ENCODE measurements around the gene CEL. TPM values are rescaled to one million over a fixed set of nuclear protein-coding genes. Genes with fewer than 3 reads are reported as not detected.

Gene CEL
- total RNA-seq, 1 experiment from 2014 or later, result 0.61 TPM

DNA sequence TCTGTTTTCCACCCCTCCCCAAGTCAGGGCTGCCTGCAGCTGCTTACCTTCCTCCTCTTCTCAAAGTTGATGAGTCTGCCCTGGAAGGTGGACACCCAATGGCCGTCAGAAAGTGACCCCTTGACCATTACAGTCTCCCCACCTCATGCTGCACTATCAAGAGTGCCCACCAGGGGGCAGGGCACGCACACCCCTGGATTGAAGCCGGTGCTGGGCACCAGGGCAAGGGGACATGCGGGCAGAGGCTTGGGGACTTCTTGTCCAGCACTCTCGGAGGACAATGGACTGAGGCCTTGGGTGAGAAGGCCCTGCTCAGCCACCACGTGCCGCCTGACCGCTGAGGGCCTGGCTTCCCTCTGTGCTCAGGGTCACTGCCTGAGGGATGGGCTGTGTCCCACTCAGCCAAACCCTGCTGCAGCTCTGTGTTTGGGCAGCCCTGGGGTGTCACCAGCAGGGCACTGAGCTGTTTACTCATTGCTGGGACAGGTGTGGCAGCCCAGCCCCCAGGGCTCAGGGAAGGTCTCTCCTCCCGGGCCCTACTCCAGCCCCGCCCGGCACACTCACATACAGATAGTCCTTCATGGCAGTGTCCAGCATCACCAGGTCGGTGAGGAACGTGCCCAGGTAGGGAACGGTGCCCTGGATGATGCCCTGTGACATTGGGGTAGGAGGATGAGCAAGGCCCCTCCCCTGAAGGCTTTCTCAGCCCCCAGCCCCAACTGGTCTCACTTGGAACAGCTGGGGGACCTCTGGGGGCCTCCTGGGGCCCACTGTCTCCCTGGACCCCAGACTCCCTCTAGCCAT lies 41.6 kb downstream of the CEL start:
- H3K4me1 ChIP-seq (replicated peaks), result no peaks in the 10 kb centered on the region
- H3K4me3 ChIP-seq, result no peak overlapping the region
- no peaks in the 10 kb centered on the region for H3K9me3 ChIP-seq (replicated peaks)
- H3K36me3 ChIP-seq, result peaks cover 20% of the 10 kb centered on the region
- H3K27me3 ChIP-seq (replicated peaks), result no peaks in the 10 kb centered on the region
- H3K27ac ChIP-seq, result no peak overlapping the region
- peak; percentile 62 to 71 for DNase-seq (ENCODE audit: low read depth in 1 of 2, low spot score in 2 of 2)

DNA sequence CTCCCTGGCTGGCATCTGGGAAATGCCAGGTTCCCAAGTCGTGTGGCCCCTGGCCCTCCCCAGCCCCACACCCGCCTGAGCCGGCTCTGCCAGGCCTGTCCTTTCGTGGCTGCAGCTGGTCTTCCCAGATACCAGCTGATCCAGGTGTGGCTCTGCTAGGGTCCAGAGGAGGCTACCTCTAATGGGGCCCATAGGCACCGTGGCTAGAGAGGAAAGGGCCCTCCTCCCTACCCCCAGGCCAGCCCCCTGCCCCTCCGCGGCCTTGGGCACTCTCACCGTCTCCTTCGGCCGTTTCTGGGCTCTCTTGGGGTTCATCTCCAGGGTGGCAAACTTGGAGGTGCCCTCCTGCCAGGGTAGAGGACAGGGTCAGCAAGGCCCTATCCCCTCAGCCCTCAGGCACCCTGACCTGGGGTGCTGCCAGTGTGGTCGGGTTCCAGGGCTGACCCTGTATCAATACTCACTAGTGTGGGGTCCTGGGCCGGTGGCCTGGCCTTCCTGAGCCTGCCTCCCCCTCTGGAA lies 42.3 kb downstream of the CEL start:
- no peaks in the 10 kb centered on the region for H3K4me1 ChIP-seq (replicated peaks)
- H3K9me3 ChIP-seq (replicated peaks), result no peaks in the 10 kb centered on the region
- no peaks in the 10 kb centered on the region for H3K27me3 ChIP-seq (replicated peaks)
- no peak for DNase-seq (ENCODE audit: low read depth in 1 of 2, low spot score in 2 of 2)
- H3K27ac ChIP-seq, result no peak overlapping the region
- H3K36me3 ChIP-seq, result peaks cover 20% of the 10 kb centered on the region
- no peak overlapping the region for H3K4me3 ChIP-seq

DNA sequence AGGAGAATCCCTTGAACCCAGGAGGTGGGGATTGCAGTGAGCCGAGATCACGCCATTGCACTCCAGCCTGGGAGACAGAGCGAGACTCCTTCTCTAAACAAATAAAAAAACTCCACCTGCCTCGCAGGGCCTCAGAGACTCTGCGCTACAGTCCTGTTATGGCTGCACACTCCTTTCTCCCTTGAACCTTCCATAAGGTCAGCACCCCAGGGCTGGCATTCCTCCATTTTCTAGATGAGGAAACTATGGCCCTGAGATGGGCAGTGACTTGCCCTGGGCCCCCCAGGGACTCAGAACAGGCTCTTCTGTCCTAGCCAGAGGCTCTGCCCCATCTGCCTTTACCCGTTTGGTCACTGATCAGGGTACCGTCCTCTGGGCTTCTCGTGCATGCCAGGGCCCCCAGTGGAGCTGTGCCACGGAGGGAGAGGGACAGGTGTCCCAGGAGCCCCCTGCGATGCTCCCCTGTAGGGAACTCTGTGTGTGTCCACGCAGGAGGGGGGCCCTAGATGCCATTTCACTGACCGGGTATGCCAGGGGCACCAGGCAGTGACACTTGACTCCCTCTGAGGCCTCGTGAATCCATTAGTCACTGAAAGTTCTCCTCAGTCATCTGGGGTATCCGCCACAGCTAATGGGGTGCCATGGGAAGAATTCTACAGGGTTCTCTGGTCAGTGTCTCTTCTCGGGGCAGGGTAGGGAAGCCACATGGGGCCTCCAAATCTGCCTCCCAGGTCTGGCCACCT lies 43.1 kb downstream of the CEL start:
- Histone ChIP-seq H3K4me1 (replicated peaks) (no peaks in the 10 kb centered on the region), H3K27me3 (replicated peaks) (no peaks in the 10 kb centered on the region), H3K27ac (no peak overlapping the region), H3K36me3 (peaks cover 20% of the 10 kb centered on the region), H3K4me3 (no peak overlapping the region), H3K9me3 (replicated peaks) (no peaks in the 10 kb centered on the region)
- no peak for DNase-seq (ENCODE audit: low read depth in 1 of 2, low spot score in 2 of 2)

DNA sequence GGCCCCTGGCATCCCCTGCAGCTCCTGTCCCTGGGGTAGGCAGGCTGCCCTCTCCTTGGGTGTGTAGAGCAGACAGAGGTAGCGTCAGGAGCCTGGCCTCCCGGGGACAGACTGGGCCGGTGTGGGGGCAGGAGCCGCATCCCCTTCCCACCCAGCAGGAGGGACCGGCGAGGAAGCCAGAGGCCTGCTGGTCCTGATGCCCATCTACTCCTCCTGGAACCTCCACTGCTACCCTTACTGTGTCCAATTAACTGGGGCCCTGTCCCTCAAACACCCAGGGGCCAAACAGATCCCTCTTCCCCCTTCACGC lies 43.6 kb downstream of the CEL start:
- Histone ChIP-seq H3K4me1 (replicated peaks) (no peaks in the 10 kb centered on the region), H3K27ac (no peak overlapping the region), H3K4me3 (no peak overlapping the region), H3K9me3 (replicated peaks) (no peaks in the 10 kb centered on the region), H3K36me3 (peaks cover 20% of the 10 kb centered on the region), H3K27me3 (replicated peaks) (no peaks in the 10 kb centered on the region)
- no peak for DNase-seq (ENCODE audit: low read depth in 1 of 2, low spot score in 2 of 2)

DNA sequence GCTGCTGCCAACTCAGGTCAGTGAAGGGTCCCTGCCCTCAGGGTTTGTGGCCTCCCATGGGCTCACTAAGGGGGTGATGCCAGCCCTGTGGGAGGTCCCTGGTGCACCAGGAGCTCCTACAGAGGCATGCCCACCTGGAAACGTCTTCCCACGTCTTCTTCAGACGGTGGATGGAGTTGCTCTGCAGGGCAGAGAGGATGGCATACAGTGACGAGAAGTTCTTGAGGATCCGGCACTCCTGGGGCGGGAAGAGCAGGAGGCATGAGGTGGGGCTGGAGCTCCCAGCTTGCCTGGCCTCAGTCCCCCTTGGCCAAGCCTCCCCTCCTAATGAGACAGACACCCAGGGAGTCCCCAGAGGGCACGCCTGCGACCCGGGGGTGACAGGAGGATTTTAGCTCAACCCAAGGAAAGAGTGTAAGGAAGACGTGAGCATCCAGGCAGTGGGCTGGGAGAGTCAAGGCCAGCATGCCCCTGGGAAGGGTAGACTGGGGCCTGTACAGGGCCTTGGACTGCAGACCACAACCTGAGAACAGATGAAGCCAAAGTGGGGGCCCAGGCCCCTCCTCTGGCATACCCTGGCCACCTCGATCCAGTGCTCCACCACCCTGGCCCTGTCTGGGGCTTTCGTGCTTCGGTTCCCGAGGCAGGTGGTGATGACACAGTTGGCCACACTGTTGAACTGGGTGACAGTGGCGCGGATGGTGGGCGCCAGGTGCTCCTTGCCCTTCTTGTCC lies 44.9 kb downstream of the CEL start:
- no peaks in the 10 kb centered on the region for H3K27me3 ChIP-seq (replicated peaks)
- no peaks in the 10 kb centered on the region for H3K4me1 ChIP-seq (replicated peaks)
- peaks cover 17% of the 10 kb centered on the region for H3K36me3 ChIP-seq
- no peaks in the 10 kb centered on the region for H3K9me3 ChIP-seq (replicated peaks)
- no peak for DNase-seq (ENCODE audit: low read depth in 1 of 2, low spot score in 2 of 2)
- H3K27ac ChIP-seq, result no peak overlapping the region
- H3K4me3 ChIP-seq, result no peak overlapping the region

DNA sequence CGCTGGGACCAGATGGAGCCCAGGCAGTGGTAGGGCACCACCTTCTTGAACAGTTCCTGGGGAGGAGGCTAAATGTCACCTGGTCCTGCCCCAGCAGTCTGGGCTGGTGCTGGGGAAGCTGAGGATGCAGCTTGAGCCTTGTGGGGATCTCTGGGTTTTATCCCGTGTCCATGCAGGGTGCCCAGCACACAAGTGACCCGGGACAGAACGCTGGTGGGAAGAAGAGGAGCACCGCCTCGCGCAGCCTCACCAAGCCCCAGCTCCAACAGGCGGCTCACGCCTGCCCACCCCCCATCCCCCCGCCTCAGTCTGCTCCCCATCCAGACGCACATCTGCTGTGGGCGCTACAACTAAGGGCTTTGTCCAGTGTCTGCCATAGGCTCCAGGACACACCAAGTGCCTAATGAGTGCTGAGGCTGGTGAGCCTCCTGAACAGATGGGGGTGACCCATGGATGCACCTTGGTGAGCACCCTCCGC lies 45.5 kb downstream of the CEL start:
- Histone ChIP-seq H3K9me3 (replicated peaks) (no peaks in the 10 kb centered on the region), H3K4me1 (replicated peaks) (no peaks in the 10 kb centered on the region), H3K36me3 (peaks cover 11% of the 10 kb centered on the region), H3K4me3 (no peak overlapping the region), H3K27me3 (replicated peaks) (no peaks in the 10 kb centered on the region), H3K27ac (no peak overlapping the region)
- DNase-seq (ENCODE audit: low read depth in 1 of 2, low spot score in 2 of 2), result no peak

DNA sequence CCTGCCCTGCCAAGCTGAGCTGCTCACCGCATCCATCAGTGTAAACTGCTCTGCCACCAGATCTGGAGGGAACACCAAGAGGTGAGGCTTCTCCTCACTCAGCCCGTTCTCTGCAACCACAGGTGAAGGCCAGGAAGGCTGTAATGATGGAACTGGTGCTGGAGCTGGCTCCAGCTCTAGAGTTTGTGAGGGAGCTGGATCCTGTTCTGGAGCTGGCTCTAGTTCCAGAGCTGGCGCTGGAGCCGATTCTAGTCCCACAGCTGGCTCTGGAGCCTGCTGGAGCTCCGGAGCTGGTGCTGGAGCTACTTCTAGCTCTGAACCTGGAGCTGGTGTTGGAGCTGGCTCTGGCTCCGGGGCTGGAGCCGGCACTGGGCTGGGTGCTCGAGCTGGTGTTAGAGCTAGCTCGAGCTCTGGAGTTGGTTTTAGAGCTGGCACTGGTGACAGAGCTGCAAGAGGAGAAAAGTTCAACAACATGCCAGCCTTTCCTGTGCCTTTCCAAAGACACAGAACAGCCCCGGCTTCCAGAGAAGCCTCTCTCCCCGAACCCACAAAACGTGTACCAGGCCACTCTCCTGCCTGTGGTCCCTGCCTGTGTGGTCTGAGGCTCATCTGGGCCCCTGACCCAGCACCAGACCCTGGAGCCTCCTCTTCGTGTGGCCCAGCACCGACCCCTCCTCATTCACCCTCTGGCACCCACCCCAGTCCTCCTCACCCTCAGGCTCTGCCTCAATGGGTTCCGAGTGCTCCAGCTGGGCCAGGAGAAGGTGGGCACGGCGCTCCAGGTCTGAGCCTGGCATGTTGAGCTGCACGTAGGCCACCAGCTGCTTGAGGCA lies 46.4 kb downstream of the CEL start:
- H3K9me3 ChIP-seq (replicated peaks), result no peaks in the 10 kb centered on the region
- 0 out of 2 replicates have a peak, but pooled peaks cover 4% of the 10 kb centered on the region for H3K36me3 ChIP-seq
- H3K4me1 ChIP-seq (replicated peaks), result no peaks in the 10 kb centered on the region
- no peak for DNase-seq (ENCODE audit: low read depth in 1 of 2, low spot score in 2 of 2)
- no peak overlapping the region for H3K27ac ChIP-seq
- no peaks in the 10 kb centered on the region for H3K27me3 ChIP-seq (replicated peaks)
- no peak overlapping the region for H3K4me3 ChIP-seq

DNA sequence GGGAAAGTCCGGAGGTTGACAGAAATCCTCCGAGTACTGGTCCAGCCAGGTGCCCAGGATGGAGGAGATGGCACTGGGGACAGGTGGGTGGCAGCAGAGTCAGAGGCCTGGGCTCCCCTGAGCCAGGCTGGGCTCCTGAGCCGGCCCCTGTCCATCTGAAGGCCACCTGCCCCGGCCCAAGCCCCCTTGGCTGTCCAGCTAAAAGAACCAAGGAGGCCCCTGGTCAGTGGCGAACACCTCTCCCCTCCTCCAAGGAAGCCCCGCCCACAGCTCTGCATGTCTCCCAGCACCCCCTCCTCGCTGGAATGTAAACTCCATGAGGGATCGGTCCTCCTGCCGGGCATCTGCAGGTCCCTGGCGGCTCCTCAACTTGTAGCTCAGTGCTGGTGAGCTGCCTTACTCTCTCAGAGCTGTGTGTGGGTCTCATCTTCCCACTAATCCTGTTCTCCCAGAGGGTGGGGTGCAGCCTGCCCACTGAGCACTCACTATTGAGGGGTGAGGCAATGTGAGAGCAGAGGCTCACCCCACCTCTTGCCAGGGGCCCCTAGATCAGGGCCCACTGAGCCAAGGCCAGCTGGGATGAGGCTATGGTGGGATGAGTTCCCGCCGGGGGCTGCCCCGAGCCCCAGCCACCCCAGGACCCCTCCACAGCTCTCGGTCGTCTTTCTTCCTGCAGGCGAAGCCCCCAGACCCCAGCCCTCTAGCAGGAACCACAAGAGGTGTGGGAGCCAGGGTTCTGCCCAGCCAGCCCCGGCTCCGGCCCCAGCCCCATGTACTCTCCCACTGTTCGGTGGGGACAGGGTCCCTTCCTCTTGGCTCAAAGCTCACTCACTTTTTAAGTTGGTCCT lies 47.2 kb downstream of the CEL start:
- Histone ChIP-seq H3K4me1 (replicated peaks) (no peaks in the 10 kb centered on the region), H3K27ac (no peak overlapping the region), H3K9me3 (replicated peaks) (no peaks in the 10 kb centered on the region), H3K4me3 (no peak overlapping the region), H3K27me3 (replicated peaks) (no peaks in the 10 kb centered on the region), H3K36me3 (0 out of 2 replicates have a peak, but pooled peaks cover 4% of the 10 kb centered on the region)
- no peak for DNase-seq (ENCODE audit: low read depth in 1 of 2, low spot score in 2 of 2)

DNA sequence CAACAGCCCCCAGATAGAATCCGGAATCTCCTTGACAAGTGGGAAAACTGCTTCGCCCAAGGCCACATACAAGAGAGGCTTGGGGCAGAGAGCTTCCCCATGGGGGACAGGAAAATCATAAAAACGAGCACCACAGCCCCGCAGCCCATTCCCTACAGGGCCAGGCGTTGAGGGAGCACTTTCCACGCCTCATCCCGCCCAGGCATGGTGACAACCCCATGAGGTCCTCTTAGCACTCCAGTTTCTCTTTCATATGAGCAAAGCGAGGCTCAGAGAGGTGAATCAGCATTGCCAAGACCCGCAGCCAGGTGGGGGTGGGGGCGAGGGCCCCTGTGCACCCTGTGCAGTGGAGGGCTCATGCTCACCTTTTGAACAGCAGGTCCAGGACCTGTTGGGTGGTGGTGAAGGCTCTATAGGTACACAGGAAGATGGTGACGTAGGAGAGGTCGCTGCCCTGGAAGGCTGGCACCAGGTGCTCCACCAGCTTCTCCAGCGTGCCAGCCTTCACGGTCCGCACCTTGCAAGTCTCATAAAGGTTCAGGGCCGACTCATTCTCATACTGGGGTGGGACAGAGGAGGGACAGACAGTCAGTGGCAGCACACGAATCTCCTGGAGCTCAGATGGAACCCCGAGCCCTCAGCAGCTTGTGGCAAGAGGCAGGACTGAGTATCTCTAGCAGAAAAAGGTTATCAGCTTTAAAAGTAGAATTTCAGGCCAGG lies 48.3 kb downstream of the CEL start:
- Histone ChIP-seq H3K36me3 (0 out of 2 replicates have a peak, but pooled peaks cover 4% of the 10 kb centered on the region), H3K4me1 (replicated peaks) (no peaks in the 10 kb centered on the region), H3K27ac (no peak overlapping the region), H3K9me3 (replicated peaks) (no peaks in the 10 kb centered on the region), H3K4me3 (no peak overlapping the region), H3K27me3 (replicated peaks) (no peaks in the 10 kb centered on the region)
- DNase-seq (ENCODE audit: low read depth in 1 of 2, low spot score in 2 of 2), result no peak

DNA sequence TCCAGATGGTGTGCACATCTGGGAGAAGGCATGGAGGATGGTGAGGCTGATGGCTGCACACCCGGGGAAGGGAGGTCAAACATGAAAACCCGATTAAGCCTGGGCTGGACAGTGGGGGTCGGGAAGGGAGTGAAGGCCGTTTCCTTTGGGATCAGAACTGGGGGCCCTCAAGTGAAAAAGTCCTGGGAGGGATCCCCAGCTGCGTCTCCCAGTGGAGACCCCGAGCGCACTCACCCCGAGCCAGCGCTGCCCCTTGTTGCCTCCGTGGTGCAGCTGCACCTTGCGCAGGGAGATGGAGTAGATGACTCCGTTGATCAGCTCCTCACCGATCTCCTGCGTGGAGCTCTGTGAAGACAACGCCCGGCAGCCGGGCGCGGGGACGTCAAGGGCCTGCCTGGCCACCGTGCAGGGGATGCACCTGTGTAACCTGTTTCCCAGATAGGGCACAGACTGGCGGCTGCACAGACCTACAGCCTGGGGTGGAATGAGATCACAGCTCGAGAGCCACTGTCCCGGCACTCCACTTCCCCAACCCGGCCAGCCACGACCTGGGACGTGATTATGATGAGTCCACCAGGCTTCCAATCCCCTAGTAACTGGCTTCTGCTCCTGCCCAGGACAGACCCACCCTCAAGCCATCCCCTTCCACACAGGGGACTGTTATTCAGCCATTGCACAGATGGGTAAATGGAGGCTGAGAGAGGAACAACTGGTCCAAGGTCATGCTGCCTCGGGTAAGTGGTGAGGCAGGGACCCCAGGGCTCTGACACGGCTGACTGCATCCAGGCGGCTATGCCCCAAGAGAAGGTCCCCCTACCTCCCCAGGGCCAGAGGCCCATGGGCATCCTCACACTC lies 50.3 kb downstream of the CEL start:
- Histone ChIP-seq H3K9me3 (replicated peaks) (no peaks in the 10 kb centered on the region), H3K27ac (no peak overlapping the region), H3K27me3 (replicated peaks) (no peaks in the 10 kb centered on the region), H3K4me1 (replicated peaks) (no peaks in the 10 kb centered on the region), H3K4me3 (no peak overlapping the region), H3K36me3 (0 out of 2 replicates have a peak, but pooled peaks cover 4% of the 10 kb centered on the region)
- DNase-seq (ENCODE audit: low read depth in 1 of 2, low spot score in 2 of 2), result no peak

DNA sequence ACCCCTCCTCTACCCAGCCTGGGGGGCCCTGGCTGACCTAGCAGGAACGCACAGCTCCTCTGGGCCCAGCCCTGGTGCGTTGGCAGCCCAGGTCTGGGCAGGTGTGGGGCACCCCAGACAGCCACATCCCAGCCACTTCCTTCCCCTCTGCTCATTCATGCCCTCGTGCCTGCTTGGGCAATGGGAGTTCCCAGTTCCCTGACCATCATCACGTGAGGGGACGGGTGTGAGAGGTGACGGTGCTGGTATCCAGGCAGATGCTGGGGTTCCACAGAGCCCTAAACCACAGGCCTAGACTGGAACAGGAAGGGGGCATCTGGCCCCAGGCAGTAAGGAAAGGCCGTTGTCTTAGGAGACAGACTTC lies 50.9 kb downstream of the CEL start:
- Histone ChIP-seq H3K27ac (no peak overlapping the region), H3K9me3 (replicated peaks) (no peaks in the 10 kb centered on the region), H3K27me3 (replicated peaks) (no peaks in the 10 kb centered on the region), H3K36me3 (0 out of 2 replicates have a peak, but pooled peaks cover 4% of the 10 kb centered on the region), H3K4me1 (replicated peaks) (no peaks in the 10 kb centered on the region), H3K4me3 (no peak overlapping the region)
- no peak for DNase-seq (ENCODE audit: low read depth in 1 of 2, low spot score in 2 of 2)
